SK-N-SH (cell line): ENCODE data around the gene MYRF. TPM values are rescaled to one million over a fixed set of nuclear protein-coding genes. Genes with fewer than 3 reads are reported as not detected.

Source experiments
- CTCF ChIA-PET: fragments of 300-600, 350-600 bp; formaldehyde crosslinking; extraction: SDS; loops from one replicate; lab custom pipeline; 2021; lab: Yijun Ruan, JAX
- POLR2A ChIA-PET: fragments of 350-600 bp; sonication (Branson Sonifier 250); formaldehyde crosslinking; extraction: SDS; loops from one replicate; lab custom pipeline; 2020; ENCODE audit warnings: antibody characterized with exemption, inconsistent platforms; lab: Yijun Ruan, JAX
- DNase-seq: peaks from one replicate; pipeline ENCODE4 v3.0.0; 2012
- H2AFZ ChIP-seq: fragments of 200-600 bp; sonication (generic); 2 replicates; pipeline ENCODE4 v1.8.1; 2016; ENCODE audit warnings: antibody characterized with exemption, mild to moderate bottlenecking, low read depth
- H3F3A ChIP-seq: fragments of 200-600 bp; sonication (generic); replicated peaks from 2 replicates; pipeline ENCODE3; 2016; ENCODE audit warnings: antibody characterized with exemption, mild to moderate bottlenecking; ENCODE audit not compliant: insufficient read depth
- H3K27ac ChIP-seq, 2 experiments: fragments of 200-500 bp in 1 of 2; fragments of 200-600 bp in 1 of 2; sonication (Bioruptor generic) in 1 of 2; sonication (generic), shearing (Covaris generic) in 1 of 2; 2 replicates each; pipeline versions ENCODE4 v1.5.1 to v1.6.1; 2014 to 2016; ENCODE audit warnings: low read depth in 2 of 2, inconsistent platforms in 1 of 2, low read length in 1 of 2, mild to moderate bottlenecking in 1 of 2, mixed read lengths in 1 of 2
- H3K27me3 ChIP-seq: fragments of 200-600 bp; sonication (generic), shearing (Covaris generic); 2 replicates; pipeline ENCODE4 v1.6.1; 2016; ENCODE audit warnings: mixed run types; ENCODE audit not compliant: insufficient read depth
- H3K36me3 ChIP-seq, 2 experiments: fragments of 200-500 bp in 1 of 2; fragments of 200-600 bp in 1 of 2; sonication (Bioruptor generic) in 1 of 2; sonication (generic) in 1 of 2; replicated peaks in 1 of 2; 2 replicates each; pipeline versions ENCODE3 to v1.5.1; 2014 to 2016; ENCODE audit warnings: low read length in 1 of 2, mild to moderate bottlenecking in 1 of 2; ENCODE audit not compliant: insufficient read depth in 2 of 2, control insufficient read depth in 1 of 2
- H3K4me1 ChIP-seq, 2 experiments: fragments of 200-500 bp in 1 of 2; fragments of 200-600 bp in 1 of 2; sonication (Bioruptor generic) in 1 of 2; sonication (generic), shearing (Covaris generic) in 1 of 2; 2 replicates each; pipeline versions ENCODE4 v1.5.1 to v1.6.1; 2014 to 2016; ENCODE audit warnings: low read depth in 1 of 2, low read length in 1 of 2, mixed run types in 1 of 2; ENCODE audit not compliant: insufficient read depth in 2 of 2, control insufficient read depth in 1 of 2
- H3K4me2 ChIP-seq: fragments of 200-600 bp; sonication (generic), shearing (Covaris generic); 2 replicates; pipeline ENCODE4 v1.6.1; 2017; ENCODE audit warnings: mixed run types
- H3K4me3 ChIP-seq, 2 experiments: fragments of 200-500 bp in 1 of 2; fragments of 200-600 bp in 1 of 2; sonication (Bioruptor generic) in 1 of 2; sonication (generic), shearing (Covaris generic) in 1 of 2; 2 replicates each; pipeline versions ENCODE4 v1.5.1 to v1.8.1; 2014 to 2016; ENCODE audit warnings: low read depth in 2 of 2, inconsistent platforms in 1 of 2, low read length in 1 of 2, mild to moderate bottlenecking in 1 of 2, mixed read lengths in 1 of 2, moderate library complexity in 1 of 2
- H3K79me2 ChIP-seq: fragments of 200-600 bp; sonication (generic); 2 replicates; pipeline ENCODE4 v1.8.1; 2017; ENCODE audit warnings: mild to moderate bottlenecking; ENCODE audit not compliant: insufficient read depth
- H3K9ac ChIP-seq: fragments of 200-600 bp; sonication (generic); 2 replicates; pipeline ENCODE4 v1.6.1; 2017; ENCODE audit warnings: mixed run types
- H3K9me2 ChIP-seq: fragments of 200-600 bp; sonication (generic); 2 replicates; pipeline ENCODE4 v1.6.1; 2017; ENCODE audit warnings: mixed run types
- H3K9me3 ChIP-seq: fragments of 200-600 bp; sonication (generic); 2 replicates; pipeline ENCODE4 v1.6.1; 2017; ENCODE audit warnings: mixed run types, mild to moderate bottlenecking, moderate library complexity
- H4K20me1 ChIP-seq: fragments of 200-600 bp; sonication (generic); 2 replicates; pipeline ENCODE4 v1.6.1; 2017; ENCODE audit warnings: mild to moderate bottlenecking, mixed run types; ENCODE audit not compliant: insufficient read depth
- CHD2 ChIP-seq: fragments of 150-350 bp; IDR thresholded peaks from 2 replicates; pipeline ENCODE4 v1.6.1; 2018; ENCODE audit warnings: low read length; ENCODE audit not compliant: partially characterized antibody
- EZH2phosphoT487 ChIP-seq: fragments of 200-600 bp; sonication (generic); IDR thresholded peaks from 2 replicates; pipeline ENCODE4 v1.6.1; 2017; ENCODE audit warnings: low read depth, mixed run types, mild to moderate bottlenecking, antibody characterized with exemption, moderate library complexity, borderline replicate concordance
- FOSL2 ChIP-seq: IDR thresholded peaks from 2 replicates; pipeline ENCODE4 v1.4.0; 2012; ENCODE audit warnings: low read depth, mild to moderate bottlenecking, moderate library complexity, borderline replicate concordance
- FOXJ3 ChIP-seq: sonication (generic); formaldehyde crosslinking; IDR thresholded peaks from 2 replicates; pipeline ENCODE4 v1.5.1; 2020; ENCODE audit warnings: mild to moderate bottlenecking, missing genetic modification reagents
- GABPA ChIP-seq: IDR thresholded peaks from 2 replicates; pipeline ENCODE4 v1.4.0; 2012; ENCODE audit warnings: low read depth, mild to moderate bottlenecking
- JUND ChIP-seq: IDR thresholded peaks from 2 replicates; pipeline ENCODE4 v1.4.0; 2012
- MEF2A ChIP-seq: IDR thresholded peaks from 2 replicates; pipeline ENCODE4 v1.4.0; 2012; ENCODE audit warnings: low read depth, borderline replicate concordance
- NFIC ChIP-seq: IDR thresholded peaks from 2 replicates; pipeline ENCODE4 v1.4.0; 2012; ENCODE audit warnings: borderline replicate concordance
- NRF1 ChIP-seq: IDR thresholded peaks from 2 replicates; pipeline ENCODE4 v1.6.1; 2012; ENCODE audit warnings: low read depth, mild to moderate bottlenecking, low read length
- RCOR1 ChIP-seq: fragments of 150-350 bp; IDR thresholded peaks from 2 replicates; pipeline ENCODE4 v1.6.1; 2017; ENCODE audit warnings: antibody characterized with exemption, low read length
- SIN3A ChIP-seq: IDR thresholded peaks from 2 replicates; pipeline ENCODE4 v1.6.1; 2012; ENCODE audit warnings: low read depth, mild to moderate bottlenecking, low read length, moderate library complexity, borderline replicate concordance
- SMC3 ChIP-seq: IDR thresholded peaks from 2 replicates; pipeline ENCODE4 v1.6.1; 2012; ENCODE audit warnings: low read depth, low read length, improper control_type of control experiment
- TAF1 ChIP-seq: IDR thresholded peaks from 2 replicates; pipeline ENCODE4 v1.6.1; 2012; ENCODE audit warnings: low read depth, mild to moderate bottlenecking, low read length, moderate library complexity, borderline replicate concordance
- TEAD4 ChIP-seq: IDR thresholded peaks from 2 replicates; pipeline ENCODE4 v1.4.0; 2012; ENCODE audit warnings: mild to moderate bottlenecking, borderline replicate concordance; ENCODE audit not compliant: insufficient read depth
- YY1 ChIP-seq: IDR thresholded peaks from 2 replicates; pipeline ENCODE4 v1.4.0; 2012; ENCODE audit warnings: low read depth, mild to moderate bottlenecking
- WGBS: methylation state at CpG from one replicate; pipeline ENCODE4 v1.1.6; 2017; ENCODE audit warnings: low lambda C conversion rate; 5-methylcytosine and 5-hydroxymethylcytosine counted together
- polyA plus RNA-seq, 3 experiments: library from polyadenylated mRNA; depleted of rRNA; stranded (reverse); fragments of >200 nt; gene quantifications; 2 replicates each; pipeline ENCODE4 v1.2.3, GENCODE V29; 2012
- TF ChIP-seq, protein P1 (sequence below): fragments of 150-350 bp; IDR thresholded peaks from 2 replicates; pipeline ENCODE4 v1.6.1; 2017; ENCODE audit warnings: antibody characterized with exemption, low read length, low read depth, borderline replicate concordance
- TF ChIP-seq, protein P2 (sequence below): IDR thresholded peaks from 2 replicates; pipeline ENCODE4; 2012
- TF ChIP-seq, protein P3 (sequence below): IDR thresholded peaks from 2 replicates; pipeline ENCODE4 v1.6.1; 2012; ENCODE audit warnings: mild to moderate bottlenecking, low read depth, low read length, moderate library complexity
- TF ChIP-seq, protein P4 (sequence below): IDR thresholded peaks from 2 replicates; pipeline ENCODE4 v1.4.0; 2012; ENCODE audit warnings: low read depth, borderline replicate concordance

Gene MYRF
- polyA plus RNA-seq, 1 of the 3 experiments (the other 2 are of a cell fraction), result 2.8 TPM

DNA sequence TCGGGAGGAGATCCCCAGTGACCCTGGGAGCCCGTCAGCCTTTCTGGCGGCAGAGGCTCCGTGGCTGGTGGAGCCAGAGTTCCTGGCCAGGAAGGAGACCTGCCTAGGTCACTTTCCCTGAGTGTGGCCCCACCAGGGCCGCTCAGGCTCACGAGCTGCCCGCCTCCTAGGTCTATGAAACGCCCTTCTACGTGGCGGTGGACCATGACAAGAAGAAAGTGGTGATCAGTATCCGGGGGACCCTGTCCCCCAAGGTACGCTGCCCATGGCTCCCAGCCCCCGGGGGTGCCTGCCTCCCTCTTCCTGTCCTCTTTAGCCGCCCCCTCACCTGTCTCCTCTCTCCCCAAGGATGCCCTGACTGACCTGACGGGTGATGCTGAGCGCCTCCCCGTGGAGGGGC lies 17.0 kb upstream of the MYRF start:
- Histone ChIP-seq H3K9ac (no peak overlapping the region), H3K27me3 (no peaks in the 10 kb centered on the region), H3K4me1 (peaks cover 0 to 5% of the 10 kb centered on the region in 2 experiments; a peak in 1 of 4 replicates), H3F3A (no peaks in the 10 kb centered on the region), H2AFZ (no peak overlapping the region), H3K9me3 (no peaks in the 10 kb centered on the region), H3K4me3 (no peak overlapping the region), H3K4me2 (no peak overlapping the region), H3K9me2 (no peaks in the 10 kb centered on the region), H4K20me1 (peaks cover 2% of the 10 kb centered on the region; the same call in 1 of the 2 replicates), H3K79me2 (no peaks in the 10 kb centered on the region), H3K36me3 (peaks cover 0 to 31% of the 10 kb centered on the region in 2 experiments), H3K27ac (no peak overlapping the region)
- TF ChIP-seq TAF1, result no peak
- TF ChIP-seq EZH2phosphoT487, result no peak
- TF ChIP-seq NRF1, result no peak
- TF ChIP-seq, protein P1, sequence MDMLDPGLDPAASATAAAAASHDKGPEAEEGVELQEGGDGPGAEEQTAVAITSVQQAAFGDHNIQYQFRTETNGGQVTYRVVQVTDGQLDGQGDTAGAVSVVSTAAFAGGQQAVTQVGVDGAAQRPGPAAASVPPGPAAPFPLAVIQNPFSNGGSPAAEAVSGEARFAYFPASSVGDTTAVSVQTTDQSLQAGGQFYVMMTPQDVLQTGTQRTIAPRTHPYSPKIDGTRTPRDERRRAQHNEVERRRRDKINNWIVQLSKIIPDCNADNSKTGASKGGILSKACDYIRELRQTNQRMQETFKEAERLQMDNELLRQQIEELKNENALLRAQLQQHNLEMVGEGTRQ, result no peak
- no peak for TF ChIP-seq RCOR1
- no peak for TF ChIP-seq TEAD4
- TF ChIP-seq, protein P2, sequence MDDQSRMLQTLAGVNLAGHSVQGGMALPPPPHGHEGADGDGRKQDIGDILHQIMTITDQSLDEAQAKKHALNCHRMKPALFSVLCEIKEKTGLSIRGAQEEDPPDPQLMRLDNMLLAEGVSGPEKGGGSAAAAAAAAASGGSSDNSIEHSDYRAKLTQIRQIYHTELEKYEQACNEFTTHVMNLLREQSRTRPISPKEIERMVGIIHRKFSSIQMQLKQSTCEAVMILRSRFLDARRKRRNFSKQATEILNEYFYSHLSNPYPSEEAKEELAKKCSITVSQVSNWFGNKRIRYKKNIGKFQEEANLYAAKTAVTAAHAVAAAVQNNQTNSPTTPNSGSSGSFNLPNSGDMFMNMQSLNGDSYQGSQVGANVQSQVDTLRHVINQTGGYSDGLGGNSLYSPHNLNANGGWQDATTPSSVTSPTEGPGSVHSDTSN, result no peak
- TF ChIP-seq SIN3A, result no peak
- TF ChIP-seq FOSL2, result no peak
- no peak for TF ChIP-seq GABPA
- TF ChIP-seq MEF2A, result no peak
- WGBS, result 93% methylated on average over 8 of the region's 17 CpGs
- CTCF ChIA-PET, result interaction anchor here (2.6 to 5.3 kb wide), 4 partner anchors 12 to 258 kb away, joined by 6 to 64 read pairs (median 37); no protein-coding TSS in a partner anchor
- no peak for DNase-seq
- POLR2A ChIA-PET, result no interaction called here

DNA sequence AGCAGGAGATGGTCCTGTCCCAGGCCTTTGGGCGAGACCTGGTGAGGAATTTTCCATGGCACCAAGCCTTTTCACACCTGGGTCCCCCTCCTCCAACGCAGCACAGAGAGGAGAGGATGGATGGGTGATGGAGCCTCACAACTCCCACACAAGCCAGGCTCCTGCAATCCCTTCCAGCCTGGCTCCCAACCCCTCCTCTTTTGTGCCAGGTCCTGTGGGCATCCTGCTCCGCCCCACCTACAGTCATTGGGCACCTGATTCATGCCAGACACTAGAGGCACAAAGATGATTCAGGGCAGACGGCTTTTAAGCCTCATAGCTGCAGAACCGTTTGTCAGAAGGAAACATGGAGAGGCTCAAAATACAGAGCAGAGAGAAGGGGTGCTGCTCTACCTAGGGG lies 16.1 kb upstream of the MYRF start:
- Histone ChIP-seq H3K9me3 (no peaks in the 10 kb centered on the region), H3F3A (no peaks in the 10 kb centered on the region), H4K20me1 (peaks cover 2% of the 10 kb centered on the region; the same call in 1 of the 2 replicates), H2AFZ (no peak overlapping the region), H3K27ac (no peak overlapping the region), H3K79me2 (no peaks in the 10 kb centered on the region), H3K4me1 (peaks cover 0 to 5% of the 10 kb centered on the region in 2 experiments; a peak in 1 of 4 replicates), H3K4me2 (no peak overlapping the region), H3K27me3 (no peaks in the 10 kb centered on the region), H3K36me3 (peaks cover 0 to 35% of the 10 kb centered on the region in 2 experiments), H3K9ac (no peak overlapping the region), H3K4me3 (no peak overlapping the region), H3K9me2 (no peaks in the 10 kb centered on the region)
- 70% methylated on average over 5 of the region's 5 CpGs for WGBS
- ChIA-PET CTCF (interaction anchor here (1.0 to 5.3 kb wide), 4 partner anchors 11 to 55 kb away, joined by 6 to 64 read pairs (median 8); no protein-coding TSS in a partner anchor), POLR2A (no interaction called here)
- no peak for DNase-seq
- TF ChIP-seq, protein P3, sequence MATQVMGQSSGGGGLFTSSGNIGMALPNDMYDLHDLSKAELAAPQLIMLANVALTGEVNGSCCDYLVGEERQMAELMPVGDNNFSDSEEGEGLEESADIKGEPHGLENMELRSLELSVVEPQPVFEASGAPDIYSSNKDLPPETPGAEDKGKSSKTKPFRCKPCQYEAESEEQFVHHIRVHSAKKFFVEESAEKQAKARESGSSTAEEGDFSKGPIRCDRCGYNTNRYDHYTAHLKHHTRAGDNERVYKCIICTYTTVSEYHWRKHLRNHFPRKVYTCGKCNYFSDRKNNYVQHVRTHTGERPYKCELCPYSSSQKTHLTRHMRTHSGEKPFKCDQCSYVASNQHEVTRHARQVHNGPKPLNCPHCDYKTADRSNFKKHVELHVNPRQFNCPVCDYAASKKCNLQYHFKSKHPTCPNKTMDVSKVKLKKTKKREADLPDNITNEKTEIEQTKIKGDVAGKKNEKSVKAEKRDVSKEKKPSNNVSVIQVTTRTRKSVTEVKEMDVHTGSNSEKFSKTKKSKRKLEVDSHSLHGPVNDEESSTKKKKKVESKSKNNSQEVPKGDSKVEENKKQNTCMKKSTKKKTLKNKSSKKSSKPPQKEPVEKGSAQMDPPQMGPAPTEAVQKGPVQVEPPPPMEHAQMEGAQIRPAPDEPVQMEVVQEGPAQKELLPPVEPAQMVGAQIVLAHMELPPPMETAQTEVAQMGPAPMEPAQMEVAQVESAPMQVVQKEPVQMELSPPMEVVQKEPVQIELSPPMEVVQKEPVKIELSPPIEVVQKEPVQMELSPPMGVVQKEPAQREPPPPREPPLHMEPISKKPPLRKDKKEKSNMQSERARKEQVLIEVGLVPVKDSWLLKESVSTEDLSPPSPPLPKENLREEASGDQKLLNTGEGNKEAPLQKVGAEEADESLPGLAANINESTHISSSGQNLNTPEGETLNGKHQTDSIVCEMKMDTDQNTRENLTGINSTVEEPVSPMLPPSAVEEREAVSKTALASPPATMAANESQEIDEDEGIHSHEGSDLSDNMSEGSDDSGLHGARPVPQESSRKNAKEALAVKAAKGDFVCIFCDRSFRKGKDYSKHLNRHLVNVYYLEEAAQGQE, result no peak
- TF ChIP-seq SMC3 (no peak), TEAD4 (no peak), FOXJ3 (CRISPR knock-in tag) (no peak), CHD2 (no peak), NFIC (no peak), TAF1 (no peak), GABPA (no peak), JUND (no peak), FOSL2 (no peak), NRF1 (no peak), YY1 (no peak), SIN3A (no peak)
- TF ChIP-seq, protein P4, sequence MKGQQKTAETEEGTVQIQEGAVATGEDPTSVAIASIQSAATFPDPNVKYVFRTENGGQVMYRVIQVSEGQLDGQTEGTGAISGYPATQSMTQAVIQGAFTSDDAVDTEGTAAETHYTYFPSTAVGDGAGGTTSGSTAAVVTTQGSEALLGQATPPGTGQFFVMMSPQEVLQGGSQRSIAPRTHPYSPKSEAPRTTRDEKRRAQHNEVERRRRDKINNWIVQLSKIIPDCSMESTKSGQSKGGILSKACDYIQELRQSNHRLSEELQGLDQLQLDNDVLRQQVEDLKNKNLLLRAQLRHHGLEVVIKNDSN, result no peak
- TF ChIP-seq, protein P2, result no peak
